ENCODE results near the gene CIAO1.
"Not testable (repeated sequence)": the region's sequence is repeated elsewhere in the genome, so short reads cannot be mapped to it uniquely, and the experiment has no call there.

The CIAO1 gene

GRCh38 chr2:96287273-96287856 lies 21.3 kb downstream of the CIAO1 start:
- DNase-seq = no peak

- no peak for DNase-seq
Observed at GRCh38 chr2:96291751-96292150, 25.7 kb downstream of the CIAO1 start.

GRCh38 chr2:96294271-96294670 lies 28.2 kb downstream of the CIAO1 start:
- not testable (repeated sequence) for DNase-seq

- DNase-seq = no peak
Observed at GRCh38 chr2:96296925-96297324, 30.9 kb downstream of the CIAO1 start.

- DNase-seq = no peak
Observed at GRCh38 chr2:96301865-96302264, 35.8 kb downstream of the CIAO1 start.

GRCh38 chr2:96304606-96305005 lies 38.6 kb downstream of the CIAO1 start:
- no peak for DNase-seq

GRCh38 chr2:96305091-96305978 lies 39.3 kb downstream of the CIAO1 start, which contains the start of gene SNRNP200:
TSS of gene SNRNP200 (minus strand) at chr2:96305546. CDS start at chr2:96305437, 109 bp downstream.
- peak; percentile 89 to 91 for DNase-seq

GRCh38 chr2:96305979-96306308 lies 39.9 kb downstream of the CIAO1 start:
- no peak for DNase-seq

GRCh38 chr2:96306370-96306769 lies 40.3 kb downstream of the CIAO1 start:
- DNase-seq = no peak

- no peak for DNase-seq
Observed at GRCh38 chr2:96308248-96308647, 42.2 kb downstream of the CIAO1 start.

- no peak for DNase-seq
Observed at GRCh38 chr2:96315005-96315399, 49.0 kb downstream of the CIAO1 start.

- DNase-seq = peak in 1 of 2 donors; percentile 24
Observed at GRCh38 chr2:96315400-96316071, 49.5 kb downstream of the CIAO1 start.

- no peak for DNase-seq
Observed at GRCh38 chr2:96316999-96317398, 51.0 kb downstream of the CIAO1 start.

- no peak for DNase-seq
Observed at GRCh38 chr2:96317584-96317997, 51.6 kb downstream of the CIAO1 start.

GRCh38 chr2:96318723-96319122 lies 52.7 kb downstream of the CIAO1 start:
- DNase-seq = no peak

GRCh38 chr2:96319396-96319795 lies 53.4 kb downstream of the CIAO1 start:
- DNase-seq = no peak

- DNase-seq = no peak
Observed at GRCh38 chr2:96320326-96320725, 54.3 kb downstream of the CIAO1 start.

GRCh38 chr2:96320728-96321622 lies 55.0 kb downstream of the CIAO1 start:
- peak; percentile 14 to 22 for DNase-seq
